H1 (cell line): ENCODE data around the gene AOPEP. TPM values are rescaled to one million over a fixed set of nuclear protein-coding genes. Genes with fewer than 3 reads are reported as not detected.

Source experiments
- CTCF ChIA-PET: fragments of 300-600 bp; sonication (Branson Sonifier 250); formaldehyde crosslinking; loops from one replicate; lab custom pipeline; 2021; ENCODE audit not compliant: partially characterized antibody; lab: Charles Lee
- POLR2A ChIA-PET: fragments of 300-600 bp; sonication (Branson Sonifier 250); formaldehyde crosslinking; loops from one replicate; lab custom pipeline; 2021; ENCODE audit warnings: inconsistent platforms; ENCODE audit not compliant: partially characterized antibody; lab: Charles Lee
- DNase-seq, 2 experiments: peaks; one replicate each; pipeline versions ENCODE4 v3.0.0 to v3.0.0-alpha.2; 2010 to 2022; ENCODE audit warnings: low spot score in 2 of 2, low read depth in 1 of 2, mixed read lengths in 1 of 2
- FAIRE-seq: peaks from 2 replicates; lab custom pipeline; 2011; peaks lifted over from hg19 to GRCh38; lab: Jason Lieb, UNC
- H2AFZ ChIP-seq: 2 replicates; pipeline ENCODE4 v1.8.1; 2012; ENCODE audit warnings: low read length, inconsistent platforms
- H2AK5ac ChIP-seq: 2 replicates; pipeline ENCODE4 v1.6.1; 2013; ENCODE audit warnings: low read depth, low read length
- H2BK120ac ChIP-seq: replicated peaks from 2 replicates; pipeline ENCODE3; 2013; ENCODE audit warnings: low read depth, low read length, inconsistent platforms
- H2BK12ac ChIP-seq: 2 replicates; pipeline ENCODE4 v1.6.1; 2013; ENCODE audit warnings: low read depth, low read length
- H2BK15ac ChIP-seq: 2 replicates; pipeline ENCODE4 v1.6.1; 2013; ENCODE audit warnings: low read length
- H2BK20ac ChIP-seq: 2 replicates; pipeline ENCODE4 v1.6.1; 2013; ENCODE audit warnings: low read length
- H2BK5ac ChIP-seq: 2 replicates; pipeline ENCODE4 v1.6.1; 2013; ENCODE audit warnings: low read depth, low read length
- H3K14ac ChIP-seq: 2 replicates; pipeline ENCODE4 v1.6.1; 2013; ENCODE audit warnings: inconsistent platforms; ENCODE audit not compliant: insufficient read length
- H3K18ac ChIP-seq: 2 replicates; pipeline ENCODE4 v1.6.1; 2013; ENCODE audit warnings: low read length; ENCODE audit errors: extremely low read depth
- H3K23ac ChIP-seq: 2 replicates; pipeline ENCODE4 v1.6.1; 2013; ENCODE audit warnings: inconsistent platforms; ENCODE audit not compliant: insufficient read length
- H3K23me2 ChIP-seq: 2 replicates; pipeline ENCODE4 v1.6.1; 2013; ENCODE audit warnings: low read depth, low read length
- H3K27ac ChIP-seq: 2 replicates; pipeline ENCODE4 v1.6.1; 2011; ENCODE audit warnings: low read depth, low read length, inconsistent platforms
- H3K27me3 ChIP-seq, 4 experiments: replicated peaks in 1 of 4; 1 replicate in 1 of 4; 2 replicates in 3 of 4; pipeline versions ENCODE4 v1.6.1 to v1.8.1; 2011 to 2013; ENCODE audit warnings: low read length in 3 of 4, mild to moderate bottlenecking in 3 of 4, inconsistent platforms in 2 of 4, mixed read lengths in 2 of 4, moderate library complexity in 1 of 4; ENCODE audit not compliant: control insufficient read depth in 3 of 4, insufficient read depth in 3 of 4; ENCODE audit errors: extremely low read depth in 1 of 4
- H3K36me3 ChIP-seq, 4 experiments: 2 replicates each; pipeline versions ENCODE4 v1.6.1 to v1.8.1; 2011 to 2013; ENCODE audit warnings: mild to moderate bottlenecking in 4 of 4, low read length in 3 of 4, moderate library complexity in 2 of 4, control low read depth in 1 of 4, inconsistent platforms in 1 of 4; ENCODE audit not compliant: insufficient read depth in 4 of 4, control insufficient read depth in 2 of 4
- H3K4ac ChIP-seq: replicated peaks from 2 replicates; pipeline ENCODE3; 2013; ENCODE audit warnings: low read length, low read depth, mixed read lengths, inconsistent platforms; ENCODE audit not compliant: insufficient read length
- H3K4me1 ChIP-seq, 4 experiments: replicated peaks in 1 of 4; 1 replicate in 1 of 4; 2 replicates in 3 of 4; pipeline versions ENCODE4 v1.6.1 to v1.8.1; 2011 to 2013; ENCODE audit warnings: low read length in 3 of 4, inconsistent platforms in 2 of 4, mixed read lengths in 1 of 4; ENCODE audit not compliant: insufficient read depth in 4 of 4, control insufficient read depth in 3 of 4
- H3K4me2 ChIP-seq, 2 experiments: 2 replicates each; pipeline versions ENCODE4 v1.6.1 to v1.8.1; 2011 to 2013; ENCODE audit warnings: low read depth in 2 of 2, low read length in 2 of 2, control low read depth in 1 of 2, inconsistent platforms in 1 of 2, mild to moderate bottlenecking in 1 of 2; ENCODE audit not compliant: insufficient read depth in 1 of 2
- H3K4me3 ChIP-seq, 4 experiments: fragments of 200-600, 300-600 bp in 1 of 4; sonication (generic), shearing (Covaris generic), sonication (Bioruptor Twin) in 1 of 4; 2 replicates each; pipeline versions ENCODE4 v1.5.1 to v1.8.1; 2011 to 2016; ENCODE audit warnings: low read length in 4 of 4, low read depth in 3 of 4, control low read depth in 2 of 4, inconsistent platforms in 2 of 4, mild to moderate bottlenecking in 2 of 4, mixed read lengths in 1 of 4, moderate library complexity in 1 of 4; ENCODE audit not compliant: insufficient read depth in 2 of 4; ENCODE audit errors: extremely low read depth in 1 of 4
- H3K56ac ChIP-seq: replicated peaks from 2 replicates; pipeline ENCODE3; 2013; ENCODE audit warnings: low read depth, mild to moderate bottlenecking, mixed read lengths, low read length, inconsistent platforms; ENCODE audit not compliant: insufficient read length
- H3K79me1 ChIP-seq: 2 replicates; pipeline ENCODE4 v1.6.1; 2013; ENCODE audit warnings: low read depth, low read length, control low read depth
- H3K79me2 ChIP-seq, 2 experiments: 2 replicates each; pipeline versions ENCODE4 v1.6.1 to v1.8.1; 2012 to 2013; ENCODE audit warnings: low read length in 2 of 2, mild to moderate bottlenecking in 2 of 2, inconsistent platforms in 1 of 2; ENCODE audit not compliant: insufficient read depth in 2 of 2, control insufficient read depth in 1 of 2
- H3K9ac ChIP-seq, 4 experiments: replicated peaks in 1 of 4; 1 replicate in 1 of 4; 2 replicates in 3 of 4; pipeline versions ENCODE4 v1.6.1 to v1.8.1; 2011 to 2013; ENCODE audit warnings: low read depth in 3 of 4, low read length in 3 of 4, control low read depth in 2 of 4, mild to moderate bottlenecking in 2 of 4, moderate library complexity in 2 of 4, inconsistent platforms in 1 of 4; ENCODE audit errors: extremely low read depth in 1 of 4
- H3K9me3 ChIP-seq, 2 experiments: 2 replicates each; pipeline versions ENCODE4 v1.6.1 to v1.8.1; 2012 to 2013; ENCODE audit warnings: mild to moderate bottlenecking in 2 of 2, moderate library complexity in 2 of 2, control low read depth in 1 of 2, inconsistent platforms in 1 of 2, low read depth in 1 of 2, low read length in 1 of 2, mixed read lengths in 1 of 2; ENCODE audit not compliant: insufficient read depth in 2 of 2
- H4K20me1 ChIP-seq, 2 experiments: replicated peaks in 1 of 2; 2 replicates each; pipeline versions ENCODE3 to v1.8.1; 2011 to 2013; ENCODE audit warnings: inconsistent platforms in 2 of 2, low read length in 2 of 2, mild to moderate bottlenecking in 1 of 2; ENCODE audit not compliant: insufficient read depth in 2 of 2, control insufficient read depth in 1 of 2
- H4K5ac ChIP-seq: 2 replicates; pipeline ENCODE4 v1.6.1; 2013; ENCODE audit warnings: low read length, low read depth, mixed read lengths, inconsistent platforms; ENCODE audit not compliant: insufficient read length
- H4K8ac ChIP-seq: 2 replicates; pipeline ENCODE4 v1.8.0; 2013; ENCODE audit warnings: mild to moderate bottlenecking, moderate library complexity, low read length, inconsistent platforms; ENCODE audit not compliant: insufficient read depth; ENCODE audit errors: extremely low read depth
- H4K91ac ChIP-seq: replicated peaks from 2 replicates; pipeline ENCODE3; 2013; ENCODE audit warnings: low read length, mixed read lengths, inconsistent platforms; ENCODE audit not compliant: insufficient read length
- CBX8 ChIP-seq: fragments of 300-800, 300-1000 bp; sonication (generic); IDR thresholded peaks from 2 replicates; pipeline ENCODE4 v1.7.1; 2016; ENCODE audit warnings: low read depth, low read length, borderline replicate concordance
- EP300 ChIP-seq, 2 experiments: IDR thresholded peaks; 1 replicate in 1 of 2; 2 replicates in 1 of 2; pipeline ENCODE4 v1.6.1; 2011 to 2012; ENCODE audit warnings: low read depth in 2 of 2, low read length in 2 of 2, mild to moderate bottlenecking in 2 of 2, borderline replicate concordance in 1 of 2, inconsistent platforms in 1 of 2, moderate library complexity in 1 of 2
- KDM4A ChIP-seq: IDR thresholded peaks from one replicate; pipeline ENCODE4 v1.7.1; 2012; ENCODE audit warnings: low read depth, mild to moderate bottlenecking, moderate library complexity, low read length, inconsistent platforms; ENCODE audit not compliant: severe bottlenecking
- MAFK ChIP-seq: IDR thresholded peaks from 2 replicates; pipeline ENCODE4 v1.6.1; 2012; ENCODE audit warnings: low read depth, mild to moderate bottlenecking, improper control_type of control experiment, low read length
- NANOG ChIP-seq: IDR thresholded peaks from 2 replicates; pipeline ENCODE4 v1.6.1; 2011; ENCODE audit warnings: low read length, low read depth, mild to moderate bottlenecking, inconsistent platforms; ENCODE audit not compliant: insufficient read depth, poor library complexity, severe bottlenecking
- WGBS, 2 experiments: shearing (Covaris generic) in 1 of 2; methylation state at CpG; one replicate each; pipeline versions ENCODE4 v1.1.6 to v1.1.7; 2013 to 2015; ENCODE audit warnings: low lambda C conversion rate in 2 of 2, mixed read lengths in 2 of 2, inconsistent platforms in 1 of 2, low coverage in 1 of 2, missing lambda C conversion rate in 1 of 2; ENCODE audit not compliant: insufficient replicate concordance in 2 of 2, insufficient coverage in 1 of 2, insufficient read length in 1 of 2; ENCODE audit errors: extremely low coverage in 1 of 2, missing lambda C conversion rate in 1 of 2; 5-methylcytosine and 5-hydroxymethylcytosine counted together
- polyA plus RNA-seq, 7 experiments: library from polyadenylated mRNA; depleted of rRNA in 3 of 7; stranded (reverse) in 5 of 7; unstranded in 2 of 7; fragments of >200 nt in 5 of 7; fragments of 200-250 nt in 2 of 7; gene quantifications; 1 replicate in 5 of 7; 2 replicates in 1 of 7; 4 replicates in 1 of 7; pipeline versions ENCODE4 v1.2.1 to v1.2.3, GENCODE V29; 2011 to 2013; ENCODE audit warnings: missing spikeins in 2 of 7, mixed read lengths in 2 of 7
- total RNA-seq: library from RNA; stranded (reverse); fragmentation: NEBNext Ultra II Directional; extraction: Animal tissue kit (Norgen Biotek cat#: 25700); gene quantifications from 2 replicates; pipeline ENCODE4 v1.2.1, GENCODE V29; 2021
- TF ChIP-seq, protein P1 (sequence below): IDR thresholded peaks from 2 replicates; pipeline ENCODE4 v1.6.1; 2012; ENCODE audit warnings: inconsistent platforms
- TF ChIP-seq, protein P2 (sequence below): IDR thresholded peaks from 2 replicates; pipeline ENCODE4 v1.6.1; 2011; ENCODE audit warnings: low read length, improper control_type of control experiment

Gene AOPEP
- total and polyA plus RNA-seq, 2 of the 8 experiments (the other 6 are each of a cell fraction or from before 2014, with no cell fraction given) = 6.1 to 14.3 TPM

DNA sequence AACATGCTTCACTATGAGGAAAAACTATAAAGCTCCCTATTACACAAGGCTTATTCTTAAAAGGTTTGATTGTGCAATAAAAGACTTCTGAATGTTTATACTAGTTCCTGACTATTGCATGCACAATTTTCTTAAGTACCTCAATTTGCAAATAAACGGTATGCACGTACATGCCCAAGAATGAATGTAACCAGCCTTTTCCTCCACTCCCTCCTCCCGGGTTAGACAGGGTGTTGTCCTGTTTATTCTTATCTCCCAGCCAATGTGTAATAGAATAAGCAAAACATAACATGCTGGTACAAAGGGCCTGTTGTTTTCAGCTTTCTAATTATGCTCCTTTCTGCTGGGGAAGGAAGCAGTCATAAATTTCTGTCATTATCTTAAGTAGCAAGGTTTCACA is 79.1 kb downstream of the AOPEP start:
- no peak for FAIRE-seq
- H4K20me1 ChIP-seq = peaks cover 0 to 3% of the 10 kb centered on the region in 2 experiments
- no peak overlapping the region for H3K4me3 ChIP-seq
- H2BK15ac ChIP-seq = no peak overlapping the region
- peaks cover 0 to 6% (median 0%) of the 10 kb centered on the region in 4 experiments; a peak in 1 of 8 replicates for H3K36me3 ChIP-seq
- H3K27ac ChIP-seq = no peak overlapping the region
- no peak overlapping the region for H4K91ac ChIP-seq
- no peak overlapping the region for H3K56ac ChIP-seq
- no peak overlapping the region for H3K4me2 ChIP-seq
- H2AK5ac ChIP-seq = no peak overlapping the region
- no peak for TF ChIP-seq MAFK
- TF ChIP-seq, protein P1, sequence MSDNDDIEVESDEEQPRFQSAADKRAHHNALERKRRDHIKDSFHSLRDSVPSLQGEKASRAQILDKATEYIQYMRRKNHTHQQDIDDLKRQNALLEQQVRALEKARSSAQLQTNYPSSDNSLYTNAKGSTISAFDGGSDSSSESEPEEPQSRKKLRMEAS = no peak
- TF ChIP-seq, protein P2, sequence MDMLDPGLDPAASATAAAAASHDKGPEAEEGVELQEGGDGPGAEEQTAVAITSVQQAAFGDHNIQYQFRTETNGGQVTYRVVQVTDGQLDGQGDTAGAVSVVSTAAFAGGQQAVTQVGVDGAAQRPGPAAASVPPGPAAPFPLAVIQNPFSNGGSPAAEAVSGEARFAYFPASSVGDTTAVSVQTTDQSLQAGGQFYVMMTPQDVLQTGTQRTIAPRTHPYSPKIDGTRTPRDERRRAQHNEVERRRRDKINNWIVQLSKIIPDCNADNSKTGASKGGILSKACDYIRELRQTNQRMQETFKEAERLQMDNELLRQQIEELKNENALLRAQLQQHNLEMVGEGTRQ = no peak
- TF ChIP-seq KDM4A = no peak
- no peak for TF ChIP-seq NANOG
- no peak for TF ChIP-seq EP300 (IDR thresholded peaks at IDR 0.05; ENCODE audit: borderline replicate concordance in 1 of 2, low read depth in 2 of 2, low read length in 2 of 2)
- TF ChIP-seq CBX8 = no peak
- no peak overlapping the region for H2BK20ac ChIP-seq
- H3K4ac ChIP-seq = no peak overlapping the region
- no peak overlapping the region for H3K14ac ChIP-seq
- H3K9ac ChIP-seq = no peak overlapping the region
- no peaks in the 10 kb centered on the region for H3K27me3 ChIP-seq
- H2AFZ ChIP-seq = no peak overlapping the region
- H4K5ac ChIP-seq = no peak overlapping the region
- no peaks in the 10 kb centered on the region for H3K79me2 ChIP-seq
- H3K79me1 ChIP-seq = no peaks in the 10 kb centered on the region; the same call in 1 of the 2 replicates
- no peaks in the 10 kb centered on the region for H3K23me2 ChIP-seq
- CTCF ChIA-PET = no interaction called here
- no peak overlapping the region for H2BK5ac ChIP-seq
- H3K18ac ChIP-seq = no peak overlapping the region
- no peak overlapping the region for H2BK12ac ChIP-seq
- 87% methylated on average over 3 of the region's 3 CpGs; no CpG with 5 or more reads in 1 of the 2 experiments for WGBS, 2 experiments
- no peak overlapping the region for H3K23ac ChIP-seq
- no peaks in the 10 kb centered on the region for H3K4me1 ChIP-seq
- no peak overlapping the region for H2BK120ac ChIP-seq
- POLR2A ChIA-PET = no interaction called here
- no peaks in the 10 kb centered on the region for H3K9me3 ChIP-seq
- DNase-seq = no peak
- no peak overlapping the region for H4K8ac ChIP-seq
